ENCODE results near the gene CEP192.

DNA sequence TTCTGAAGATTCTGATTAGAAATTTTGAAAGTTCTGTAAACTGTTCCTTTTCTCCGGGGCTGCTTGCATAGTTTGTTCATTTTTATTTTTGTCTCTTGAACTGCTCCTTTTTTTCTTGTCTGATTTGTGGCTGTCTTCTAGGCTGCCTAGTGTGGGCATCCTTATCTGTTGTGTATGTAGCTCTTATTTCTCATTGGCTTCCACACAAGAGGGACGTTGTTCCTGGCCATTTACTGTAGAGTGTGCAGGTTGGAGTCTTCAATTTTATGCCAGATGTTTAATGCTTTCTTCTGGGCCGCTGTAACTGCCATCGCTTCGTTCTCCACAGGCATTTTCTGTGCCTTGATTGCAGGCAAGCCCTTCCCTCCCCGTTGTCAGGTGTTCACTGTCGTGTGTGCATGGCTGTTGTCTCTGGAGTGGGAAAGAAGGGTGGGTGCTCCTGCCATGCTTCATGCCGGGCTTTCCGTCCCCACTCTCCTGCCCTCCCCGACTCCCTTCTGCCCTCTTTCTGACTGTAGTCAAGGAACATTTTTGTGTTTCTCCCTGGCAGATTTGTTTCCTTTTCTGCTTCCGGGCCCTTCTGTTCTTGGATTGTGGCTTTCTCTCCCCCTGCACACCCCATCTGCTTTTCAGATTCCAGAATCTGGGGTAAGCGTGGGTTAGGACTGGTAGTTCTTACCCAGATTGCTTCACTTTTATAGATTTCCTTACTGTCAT is 15.5 kb downstream of the CEP192 start:
- TF ChIP-seq, protein P1, sequence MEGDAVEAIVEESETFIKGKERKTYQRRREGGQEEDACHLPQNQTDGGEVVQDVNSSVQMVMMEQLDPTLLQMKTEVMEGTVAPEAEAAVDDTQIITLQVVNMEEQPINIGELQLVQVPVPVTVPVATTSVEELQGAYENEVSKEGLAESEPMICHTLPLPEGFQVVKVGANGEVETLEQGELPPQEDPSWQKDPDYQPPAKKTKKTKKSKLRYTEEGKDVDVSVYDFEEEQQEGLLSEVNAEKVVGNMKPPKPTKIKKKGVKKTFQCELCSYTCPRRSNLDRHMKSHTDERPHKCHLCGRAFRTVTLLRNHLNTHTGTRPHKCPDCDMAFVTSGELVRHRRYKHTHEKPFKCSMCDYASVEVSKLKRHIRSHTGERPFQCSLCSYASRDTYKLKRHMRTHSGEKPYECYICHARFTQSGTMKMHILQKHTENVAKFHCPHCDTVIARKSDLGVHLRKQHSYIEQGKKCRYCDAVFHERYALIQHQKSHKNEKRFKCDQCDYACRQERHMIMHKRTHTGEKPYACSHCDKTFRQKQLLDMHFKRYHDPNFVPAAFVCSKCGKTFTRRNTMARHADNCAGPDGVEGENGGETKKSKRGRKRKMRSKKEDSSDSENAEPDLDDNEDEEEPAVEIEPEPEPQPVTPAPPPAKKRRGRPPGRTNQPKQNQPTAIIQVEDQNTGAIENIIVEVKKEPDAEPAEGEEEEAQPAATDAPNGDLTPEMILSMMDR (conservative IDR thresholded peaks at IDR 0.05; ENCODE audit: low read length) = no peak
- TF ChIP-seq EZH2phosphoT487 (IDR thresholded peaks at IDR 0.05; ENCODE audit: borderline replicate concordance) = no peak
